HL-60 (cell line): ENCODE data around the gene GSTO1.

Experiments
- DNase-seq, 2 experiments: peaks; one replicate each; pipeline ENCODE4 v3.0.0-alpha.2; 2010 to 2020; ENCODE audit warnings: low read depth in 1 of 2, low spot score in 1 of 2
- H3K27ac ChIP-seq: fragments of 250-450 bp; sonication (Bioruptor Pico); replicated peaks from 2 replicates; pipeline ENCODE4 v1.5.1; 2020; ENCODE audit warnings: mild to moderate bottlenecking, moderate library complexity
- H3K27me3 ChIP-seq: fragments of 250-450 bp; sonication (Bioruptor Pico); 2 replicates; pipeline ENCODE4 v1.5.1; 2021; ENCODE audit warnings: mild to moderate bottlenecking, moderate library complexity; ENCODE audit not compliant: insufficient read depth, poor library complexity, severe bottlenecking
- H3K4me3 ChIP-seq: replicated peaks from 2 replicates; pipeline ENCODE4 v1.5.1; 2011; ENCODE audit warnings: mild to moderate bottlenecking, control low read depth, low read length; ENCODE audit not compliant: insufficient read depth
- GABPA ChIP-seq: IDR thresholded peaks from 2 replicates; pipeline ENCODE4 v1.6.1; 2012; ENCODE audit warnings: low read depth
- POLR2AphosphoS5 ChIP-seq: IDR thresholded peaks from 2 replicates; pipeline ENCODE4 v1.6.1; 2012; ENCODE audit warnings: low read depth
- SPI1 ChIP-seq: IDR thresholded peaks from 2 replicates; pipeline ENCODE4 v1.6.1; 2012; ENCODE audit warnings: low read depth, mild to moderate bottlenecking, borderline replicate concordance
- long read RNA-seq: library from polyadenylated mRNA; unstranded; transcript quantifications from one replicate; pipeline ENCODE4 v2.0.0, GENCODE V29; 2020
- TF ChIP-seq, protein P1 (sequence below): IDR thresholded peaks from 2 replicates; pipeline ENCODE4 v1.6.1; 2012; ENCODE audit warnings: low read depth; ENCODE audit not compliant: insufficient replicate concordance
- TF ChIP-seq, protein P2 (sequence below): IDR thresholded peaks from one replicate; pipeline ENCODE4 v1.5.1; 2011; ENCODE audit warnings: low read length, control low read depth, inconsistent platforms; ENCODE audit not compliant: insufficient read depth

Gene GSTO1
- long read RNA-seq, transcript GSTO1-202 (6 exons, 972 nt): major isoform, 59 of 61 reads
- long read RNA-seq, partial matches to known transcripts: 1 of 61 reads
- long read RNA-seq, other reads (novel, unspliced or antisense): 1 of 61 reads

DNA sequence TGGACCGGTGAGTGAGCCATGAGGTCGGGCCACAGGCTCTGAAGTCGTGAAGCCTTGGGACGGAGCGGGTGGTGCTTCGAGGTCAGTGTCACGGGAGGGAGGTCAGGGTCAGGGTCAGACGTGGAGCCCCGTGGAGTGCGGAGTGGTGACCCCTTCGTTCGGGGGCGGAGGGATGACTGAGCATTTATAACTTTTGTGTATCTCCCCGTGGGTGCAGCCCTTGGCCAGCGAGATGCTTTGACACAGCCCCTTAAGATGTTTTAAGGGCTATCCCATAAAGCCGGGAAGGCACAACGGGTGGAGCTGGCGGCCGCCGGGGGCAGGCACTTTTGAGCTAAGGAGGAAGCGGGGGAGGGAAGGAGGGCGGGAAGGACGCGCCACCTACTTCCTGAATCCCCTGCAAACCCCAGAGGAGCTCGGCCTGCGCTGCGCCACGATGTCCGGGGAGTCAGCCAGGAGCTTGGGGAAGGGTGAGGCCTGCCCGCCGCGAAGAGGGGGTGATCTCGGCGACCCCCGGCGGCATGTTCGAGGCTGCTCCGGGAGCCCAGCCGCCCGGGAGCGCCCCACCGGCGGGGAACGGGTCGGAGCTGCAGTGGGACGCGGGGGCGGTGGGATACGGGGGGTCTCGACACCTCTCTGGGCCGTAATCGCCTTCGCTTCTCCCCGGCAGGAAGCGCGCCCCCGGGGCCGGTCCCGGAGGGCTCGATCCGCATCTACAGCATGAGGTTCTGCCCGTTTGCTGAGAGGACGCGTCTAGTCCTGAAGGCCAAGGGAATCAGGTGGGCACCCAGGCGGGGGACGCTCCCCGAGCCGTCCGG, at the start of gene GSTO1:
GSTO1 (plus strand) TSS at position 400 of the 818 bp plus-strand sequence; CDS start at position 437, 37 bp downstream.
- Histone ChIP-seq H3K27me3 (no peaks in the 10 kb centered on the region), H3K4me3 (peak within 1 kb of the TSS; percentile 90), H3K27ac (peak within 1 kb of the TSS; percentile 94)
- TF ChIP-seq POLR2AphosphoS5: peak; percentile 89
- TF ChIP-seq SPI1: peak; percentile 66; the same call in 1 of the 2 replicates
- no peak for TF ChIP-seq GABPA
- TF ChIP-seq, protein P1, sequence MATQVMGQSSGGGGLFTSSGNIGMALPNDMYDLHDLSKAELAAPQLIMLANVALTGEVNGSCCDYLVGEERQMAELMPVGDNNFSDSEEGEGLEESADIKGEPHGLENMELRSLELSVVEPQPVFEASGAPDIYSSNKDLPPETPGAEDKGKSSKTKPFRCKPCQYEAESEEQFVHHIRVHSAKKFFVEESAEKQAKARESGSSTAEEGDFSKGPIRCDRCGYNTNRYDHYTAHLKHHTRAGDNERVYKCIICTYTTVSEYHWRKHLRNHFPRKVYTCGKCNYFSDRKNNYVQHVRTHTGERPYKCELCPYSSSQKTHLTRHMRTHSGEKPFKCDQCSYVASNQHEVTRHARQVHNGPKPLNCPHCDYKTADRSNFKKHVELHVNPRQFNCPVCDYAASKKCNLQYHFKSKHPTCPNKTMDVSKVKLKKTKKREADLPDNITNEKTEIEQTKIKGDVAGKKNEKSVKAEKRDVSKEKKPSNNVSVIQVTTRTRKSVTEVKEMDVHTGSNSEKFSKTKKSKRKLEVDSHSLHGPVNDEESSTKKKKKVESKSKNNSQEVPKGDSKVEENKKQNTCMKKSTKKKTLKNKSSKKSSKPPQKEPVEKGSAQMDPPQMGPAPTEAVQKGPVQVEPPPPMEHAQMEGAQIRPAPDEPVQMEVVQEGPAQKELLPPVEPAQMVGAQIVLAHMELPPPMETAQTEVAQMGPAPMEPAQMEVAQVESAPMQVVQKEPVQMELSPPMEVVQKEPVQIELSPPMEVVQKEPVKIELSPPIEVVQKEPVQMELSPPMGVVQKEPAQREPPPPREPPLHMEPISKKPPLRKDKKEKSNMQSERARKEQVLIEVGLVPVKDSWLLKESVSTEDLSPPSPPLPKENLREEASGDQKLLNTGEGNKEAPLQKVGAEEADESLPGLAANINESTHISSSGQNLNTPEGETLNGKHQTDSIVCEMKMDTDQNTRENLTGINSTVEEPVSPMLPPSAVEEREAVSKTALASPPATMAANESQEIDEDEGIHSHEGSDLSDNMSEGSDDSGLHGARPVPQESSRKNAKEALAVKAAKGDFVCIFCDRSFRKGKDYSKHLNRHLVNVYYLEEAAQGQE: no peak
- TF ChIP-seq, protein P2, sequence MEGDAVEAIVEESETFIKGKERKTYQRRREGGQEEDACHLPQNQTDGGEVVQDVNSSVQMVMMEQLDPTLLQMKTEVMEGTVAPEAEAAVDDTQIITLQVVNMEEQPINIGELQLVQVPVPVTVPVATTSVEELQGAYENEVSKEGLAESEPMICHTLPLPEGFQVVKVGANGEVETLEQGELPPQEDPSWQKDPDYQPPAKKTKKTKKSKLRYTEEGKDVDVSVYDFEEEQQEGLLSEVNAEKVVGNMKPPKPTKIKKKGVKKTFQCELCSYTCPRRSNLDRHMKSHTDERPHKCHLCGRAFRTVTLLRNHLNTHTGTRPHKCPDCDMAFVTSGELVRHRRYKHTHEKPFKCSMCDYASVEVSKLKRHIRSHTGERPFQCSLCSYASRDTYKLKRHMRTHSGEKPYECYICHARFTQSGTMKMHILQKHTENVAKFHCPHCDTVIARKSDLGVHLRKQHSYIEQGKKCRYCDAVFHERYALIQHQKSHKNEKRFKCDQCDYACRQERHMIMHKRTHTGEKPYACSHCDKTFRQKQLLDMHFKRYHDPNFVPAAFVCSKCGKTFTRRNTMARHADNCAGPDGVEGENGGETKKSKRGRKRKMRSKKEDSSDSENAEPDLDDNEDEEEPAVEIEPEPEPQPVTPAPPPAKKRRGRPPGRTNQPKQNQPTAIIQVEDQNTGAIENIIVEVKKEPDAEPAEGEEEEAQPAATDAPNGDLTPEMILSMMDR: no peak
- DNase-seq: peak; percentile 80 to 85

DNA sequence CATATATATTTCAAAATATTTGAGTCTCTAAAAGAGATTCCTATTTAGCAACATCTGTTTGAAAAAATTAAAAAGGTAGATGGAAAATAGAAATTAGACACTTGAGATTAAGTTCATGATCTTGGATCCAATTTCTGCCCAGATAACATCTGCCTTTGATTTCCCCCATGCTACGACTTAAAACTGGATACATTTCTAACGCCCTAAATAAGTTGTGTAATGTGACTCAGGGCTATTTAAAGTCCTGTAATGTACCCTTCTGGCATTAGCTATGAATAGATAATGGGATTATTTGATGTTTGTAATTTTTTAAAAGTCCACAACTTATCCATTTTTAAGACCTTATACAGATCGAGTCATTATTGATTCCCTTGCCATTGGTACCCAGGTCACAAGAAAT, 46.0 kb upstream of the GSTO1 start:
- H3K4me3 ChIP-seq: no peak overlapping the region

DNA sequence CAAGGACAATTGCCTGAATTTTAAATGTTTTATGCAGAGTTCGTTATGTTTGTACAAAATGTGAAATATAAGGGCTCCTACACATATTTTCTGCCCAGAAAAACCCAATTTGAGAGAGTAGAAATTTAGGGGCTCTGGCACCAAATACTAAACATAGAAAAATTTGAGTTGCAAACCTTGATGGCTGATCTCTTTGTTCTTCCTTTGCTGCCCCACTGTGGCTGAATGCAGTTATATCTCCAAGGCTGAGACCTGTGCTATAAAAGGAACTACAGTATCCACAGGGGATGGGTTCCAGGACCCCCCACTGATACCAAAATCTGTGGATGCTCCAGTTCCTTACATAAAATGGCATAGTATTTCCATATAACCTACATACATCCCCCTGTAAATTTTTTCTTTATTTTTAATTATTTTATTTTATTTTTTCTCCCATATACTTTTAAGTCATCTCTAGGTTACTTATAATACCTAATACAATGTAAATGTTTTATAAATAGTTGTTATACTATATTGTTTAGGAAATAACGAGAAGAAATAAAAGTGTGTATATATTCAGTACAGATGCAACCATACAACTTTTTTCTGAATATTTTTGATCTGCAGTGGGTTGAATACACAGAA, 45.0 kb upstream of the GSTO1 start:
- peak in 1 of 2 experiments; percentile 48 for DNase-seq
- TF ChIP-seq, protein P2: peak; percentile 38
- TF ChIP-seq, protein P1: no peak
- Histone ChIP-seq H3K4me3 (no peak overlapping the region), H3K27me3 (peaks cover 4% of the 10 kb centered on the region), H3K27ac (no peak overlapping the region)

More for the DNA sequence above, 46.0 kb upstream of the GSTO1 start:
- no peak for TF ChIP-seq POLR2AphosphoS5
- TF ChIP-seq, protein P1: no peak
- TF ChIP-seq GABPA: no peak
- TF ChIP-seq SPI1: no peak
- TF ChIP-seq, protein P2: no peak
- no peak for DNase-seq
- peaks cover 4% of the 10 kb centered on the region for H3K27me3 ChIP-seq
- no peak overlapping the region for H3K27ac ChIP-seq
